ENCODE data around the gene EME1. TPM values are rescaled to one million over a fixed set of nuclear protein-coding genes. Genes with fewer than 3 reads are reported as not detected.

The EME1 gene
- total and polyA plus RNA-seq, 10 of the 15 experiments (the other 5 are each of a cell fraction or from before 2014, with no cell fraction given) = 13.8 to 40.5 (median 22.0) TPM

- Histone ChIP-seq H3K4me2 (ENCODE audit: control insufficient read depth, insufficient read depth) (no peak overlapping the region), H3K27ac (ENCODE audit: control insufficient read depth, insufficient read depth) (no peak overlapping the region), H3K9me3 (replicated peaks; ENCODE audit: control insufficient read depth, insufficient read depth, low read length) (no peaks in the 10 kb centered on the region), H3K79me2 (ENCODE audit: control insufficient read depth, insufficient read depth, low read length) (no peaks in the 10 kb centered on the region), H4K20me1 (ENCODE audit: control insufficient read depth, insufficient read depth) (no peaks in the 10 kb centered on the region), H3K27me3 (replicated peaks in 1 of 2; ENCODE audit: control insufficient read depth in 2 of 2, insufficient read depth in 2 of 2, low read length in 1 of 2) (no peaks in the 10 kb centered on the region), H3K9ac (ENCODE audit: control insufficient read depth, insufficient read depth, low read length) (no peak overlapping the region), H3K36me3 (ENCODE audit: control insufficient read depth in 2 of 2, insufficient read depth in 2 of 2, low read length in 1 of 2) (no peaks in the 10 kb centered on the region), H2AFZ (ENCODE audit: control insufficient read depth, low read depth, low read length) (no peak overlapping the region), H3K4me1 (ENCODE audit: control insufficient read depth, insufficient read depth, low read length) (no peaks in the 10 kb centered on the region), H3K4me3 (no peak overlapping the region)
- FAIRE-seq (no peak), ATAC-seq (no peak), DNase-seq (ENCODE audit: low read depth, low spot score) (no peak)
- BruUV-seq (replicated peaks) = no TSS peak
- SMC1A ChIA-PET (ENCODE audit: uncharacterized antibody, unreplicated experiment) = interaction anchor here (1.0 kb wide), 1 partner anchor 9 kb away, joined by 4 read pairs; no protein-coding TSS in a partner anchor
- WGBS (ENCODE audit: insufficient coverage, insufficient replicate concordance, low lambda C conversion rate, missing lambda C conversion rate) = 36% methylated on average over 5 of the region's 5 CpGs
- RAD21 ChIA-PET (ENCODE audit: unreplicated experiment) = no interaction called here
- in situ Hi-C loops (cut with MboI) (no loop called here), intact Hi-C loops (cut with micrococcal nuclease; ENCODE audit: unreplicated experiment) (no loop called here)
- CTCF ChIA-PET = interaction anchor here (0.6 to 5.5 kb wide), 3 partner anchors 9 to 220 kb away, joined by 3 to 43 read pairs (median 6); partner anchors contain the start of gene LRRC59
- POLR2A ChIA-PET = interaction anchor here (0.6 to 1.0 kb wide), 2 partner anchors 8 to 655 kb away, joined by 3 to 5 read pairs; no protein-coding TSS in a partner anchor
- TF ChIP-seq ZNF217 (IDR thresholded peaks at IDR 0.05) (no peak), CEBPZ (IDR thresholded peaks at IDR 0.05; ENCODE audit: low read depth, low read length) (no peak), NBN (IDR thresholded peaks at IDR 0.05) (no peak), ZNF592 (IDR thresholded peaks at IDR 0.05) (no peak), ZBED1 (IDR thresholded peaks at IDR 0.05; ENCODE audit: borderline replicate concordance) (no peak), CHD2 (IDR thresholded peaks at IDR 0.05; ENCODE audit: borderline replicate concordance, low read depth, low read length) (no peak), SIN3A (IDR thresholded peaks at IDR 0.05; ENCODE audit: low read depth, low read length) (no peak), HDAC6 (IDR thresholded peaks at IDR 0.05; ENCODE audit: unreplicated experiment) (no peak), IRF3 (IDR thresholded peaks at IDR 0.05) (no peak), CREM (IDR thresholded peaks at IDR 0.05; ENCODE audit: low read depth) (no peak), POLR2AphosphoS5 (IDR thresholded peaks at IDR 0.05; ENCODE audit: low read length) (no peak), PAX5 (IDR thresholded peaks at IDR 0.05; ENCODE audit: borderline replicate concordance, low read depth, low read length) (no peak), BACH1 (IDR thresholded peaks at IDR 0.05; ENCODE audit: borderline replicate concordance) (no peak), IKZF2 (IDR thresholded peaks at IDR 0.05) (no peak), NR2C2 (IDR thresholded peaks at IDR 0.05; ENCODE audit: borderline replicate concordance, control insufficient read depth, insufficient read length, low read depth) (no peak), FOS (IDR thresholded peaks at IDR 0.05; ENCODE audit: borderline replicate concordance, extremely low read depth, insufficient read length) (no peak), SMAD5 (IDR thresholded peaks at IDR 0.05; ENCODE audit: low read depth) (no peak)
Measured at GRCh38 chr17:50406578-50406977, 33.5 kb downstream of the EME1 start.

All from GM12878 (cell line).